A172 (cell line): Measurements from ENCODE around the gene NQO2. TPM values are rescaled to one million over a fixed set of nuclear protein-coding genes. Genes with fewer than 3 reads are reported as not detected.
"Not testable (repeated sequence)": the region's sequence is repeated elsewhere in the genome, so short reads cannot be mapped to it uniquely, and the experiment has no call there.

Experiments used
- DNase-seq: peaks from one replicate; pipeline ENCODE4 v3.0.0-alpha.2; 2015; ENCODE audit warnings: low spot score
- total RNA-seq: library from RNA; depleted of rRNA; stranded (reverse); fragments of >200 nt; shearing (Covaris generic); gene quantifications from 2 replicates; pipeline ENCODE4 v1.2.3, GENCODE V29; 2014

NQO2 gene
- total RNA-seq, 1 experiment from 2014 or later: 74.5 TPM

DNA sequence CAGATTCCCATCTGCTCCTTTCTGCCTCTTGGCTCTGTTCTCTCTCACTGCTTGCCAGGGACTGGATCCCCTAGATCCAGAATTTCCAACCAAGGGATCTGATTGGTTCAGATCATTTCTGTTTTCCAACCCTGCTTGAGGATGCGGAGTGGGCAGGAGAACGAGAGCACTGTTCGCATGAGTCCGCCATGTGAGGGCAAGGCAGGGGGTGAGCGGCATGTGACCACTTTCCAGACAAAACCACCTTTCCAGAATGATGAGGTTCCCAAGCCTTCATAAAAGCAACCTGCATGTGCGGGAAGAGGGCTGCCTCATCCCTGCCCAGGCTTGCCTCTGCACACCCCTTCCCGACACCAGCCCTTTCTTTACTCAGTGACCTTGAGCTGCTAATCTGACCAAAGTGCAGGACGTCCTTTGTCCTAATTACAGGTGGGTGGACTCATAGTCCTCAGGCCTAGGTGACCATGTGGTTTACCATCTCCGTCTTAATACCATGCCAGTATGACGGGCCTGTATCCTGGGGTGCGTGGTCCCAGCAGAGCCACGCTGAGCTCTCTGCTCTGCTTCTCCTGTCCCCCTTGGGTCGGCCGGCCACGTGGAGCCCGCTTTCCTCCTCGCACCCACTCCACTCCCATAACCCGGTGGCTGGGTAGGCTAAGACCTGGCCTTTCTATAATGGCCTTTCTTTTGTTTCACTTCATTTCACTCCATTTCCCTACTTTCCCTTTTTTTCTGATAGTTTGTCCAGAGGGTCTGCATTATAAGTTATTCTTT is 14.4 kb downstream of the NQO2 start:
- no peak for DNase-seq

DNA sequence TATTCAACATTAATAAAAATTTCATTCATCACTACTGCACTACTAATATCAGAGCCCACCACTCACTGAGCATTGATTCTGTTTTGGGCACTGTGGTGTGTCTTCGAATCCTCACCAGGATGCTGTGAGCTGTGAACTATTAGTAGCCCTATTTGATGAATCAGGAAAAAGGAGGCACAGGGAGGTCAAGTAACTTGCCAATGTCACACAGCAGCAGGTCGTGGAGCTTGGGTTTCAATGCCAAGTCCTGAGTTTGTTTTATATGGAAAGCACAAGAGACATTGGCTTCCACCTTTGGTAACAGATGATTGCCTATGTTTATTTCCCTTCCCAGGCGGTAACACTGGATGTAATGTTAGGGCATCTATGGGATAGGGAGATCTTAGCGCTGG is 15.0 kb downstream of the NQO2 start:
- DNase-seq: no peak

- no peak for DNase-seq
These were observed 15.4 kb downstream of the NQO2 start for GRCh38 chr6:3015144-3015543.

- DNase-seq: no peak
These were observed 17.0 kb downstream of the NQO2 start for GRCh38 chr6:3016473-3017280.

- no peak for DNase-seq
These were observed 17.6 kb downstream of the NQO2 start for GRCh38 chr6:3017304-3017703.

GRCh38 chr6:3019065-3019464 is 19.4 kb downstream of the NQO2 start:
- DNase-seq: no peak

- no peak for DNase-seq
These were observed 20.1 kb downstream of the NQO2 start for GRCh38 chr6:3019749-3020320.

GRCh38 chr6:3020976-3021598 is 21.4 kb downstream of the NQO2 start:
- DNase-seq: not testable (repeated sequence)

DNA sequence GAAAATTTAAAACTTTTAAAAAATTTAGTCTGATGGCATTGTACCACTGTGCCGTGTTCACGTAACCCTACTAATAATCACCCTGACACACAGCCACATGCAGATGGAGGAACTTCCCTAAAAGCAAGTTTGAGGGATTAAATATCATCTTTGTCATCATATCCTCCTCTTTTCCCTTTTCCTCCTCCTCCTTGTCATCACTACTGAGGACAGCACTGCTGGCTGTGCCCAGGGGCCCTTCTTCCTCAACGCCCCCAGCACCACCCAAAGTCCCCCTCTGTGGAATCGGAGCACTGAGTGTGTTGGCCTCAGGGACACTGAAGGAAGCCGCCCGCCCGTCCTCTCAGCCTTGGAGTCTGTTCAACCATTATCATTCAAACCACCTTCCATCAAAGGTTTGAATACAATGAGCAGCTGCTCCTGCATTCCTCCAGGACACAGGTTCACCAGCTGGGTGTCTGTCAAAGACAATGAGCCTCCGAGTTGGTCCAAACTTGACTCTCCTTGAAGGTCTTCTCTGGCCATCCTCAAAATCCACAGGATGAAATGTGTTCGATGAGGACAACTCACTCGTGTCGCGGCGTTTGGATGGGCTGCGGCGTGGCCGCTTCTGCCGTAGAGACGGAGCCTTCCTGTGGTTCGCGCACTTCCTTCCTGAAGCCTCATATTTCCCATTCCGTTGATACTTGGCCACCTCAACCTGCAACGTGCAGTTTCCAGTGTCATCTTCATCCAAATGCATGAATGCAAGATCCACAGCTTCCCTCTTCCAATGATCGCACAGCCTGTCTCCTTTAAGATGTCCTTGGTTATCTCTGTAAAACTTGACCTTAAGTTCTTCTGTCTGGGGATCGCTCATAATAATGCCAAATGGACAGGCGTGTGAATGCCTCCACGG is 23.3 kb downstream of the NQO2 start:
- peak; percentile 40 for DNase-seq

GRCh38 chr6:3023663-3024483 is 24.2 kb downstream of the NQO2 start:
- peak; percentile 95 for DNase-seq

- DNase-seq: peak; percentile 55
These were observed 27.3 kb downstream of the NQO2 start for GRCh38 chr6:3026791-3027626.

DNA sequence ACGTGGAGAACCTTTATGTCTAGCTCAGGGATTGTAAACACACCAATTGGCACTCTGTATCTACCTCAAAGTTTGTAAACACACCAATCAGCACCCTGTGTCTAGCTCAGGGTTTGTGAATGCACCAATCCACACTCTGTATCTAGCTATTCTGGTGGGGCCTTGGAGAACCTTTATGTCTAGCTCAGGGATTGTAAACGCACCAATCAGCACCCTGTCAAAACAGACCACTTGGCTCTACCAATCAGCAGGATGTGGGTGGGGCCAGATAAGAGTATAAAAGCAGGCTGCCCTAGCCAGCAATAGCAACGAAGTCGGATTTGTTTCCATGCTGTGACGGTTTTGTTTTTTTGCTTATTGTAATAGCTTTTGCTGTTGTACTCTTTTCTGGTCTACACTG is 28.5 kb downstream of the NQO2 start:
- DNase-seq: not testable (repeated sequence)

DNA sequence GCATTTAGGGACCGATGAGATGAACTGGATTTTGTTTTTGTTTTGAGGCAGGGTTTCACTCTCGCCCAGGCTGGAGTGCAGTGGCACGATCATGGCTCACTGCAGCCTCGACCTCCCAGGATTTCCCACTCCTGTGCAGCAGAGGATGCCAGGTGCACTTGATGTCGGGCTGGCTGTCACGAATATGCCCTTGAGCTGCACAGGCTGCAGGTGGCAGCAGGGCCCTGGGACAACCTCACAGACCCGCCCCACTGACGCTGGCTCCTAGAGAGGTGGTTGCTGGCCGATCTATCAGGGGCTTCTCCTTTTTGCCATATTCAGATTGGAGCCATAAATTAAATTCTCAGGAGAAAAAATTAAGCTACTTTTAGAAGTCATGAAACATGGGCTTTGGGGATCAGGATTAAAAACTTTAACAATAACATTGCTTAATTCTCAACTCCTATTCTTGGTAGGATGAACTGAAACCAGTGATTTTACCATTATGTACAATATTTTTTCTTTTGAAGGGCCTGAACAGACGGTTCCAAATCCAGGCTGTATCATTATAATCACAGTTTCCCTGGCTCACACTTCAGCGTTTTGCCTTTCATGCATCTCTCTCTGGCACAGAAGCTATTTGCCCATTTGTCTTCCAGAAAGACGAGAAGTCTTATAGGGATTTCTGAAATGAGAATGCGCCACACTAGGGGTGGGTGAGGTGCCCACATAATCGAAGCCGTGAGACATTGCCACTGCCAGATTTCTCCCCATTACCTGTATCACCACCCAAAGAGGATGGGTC is 32.4 kb downstream of the NQO2 start:
- DNase-seq: no peak

DNA sequence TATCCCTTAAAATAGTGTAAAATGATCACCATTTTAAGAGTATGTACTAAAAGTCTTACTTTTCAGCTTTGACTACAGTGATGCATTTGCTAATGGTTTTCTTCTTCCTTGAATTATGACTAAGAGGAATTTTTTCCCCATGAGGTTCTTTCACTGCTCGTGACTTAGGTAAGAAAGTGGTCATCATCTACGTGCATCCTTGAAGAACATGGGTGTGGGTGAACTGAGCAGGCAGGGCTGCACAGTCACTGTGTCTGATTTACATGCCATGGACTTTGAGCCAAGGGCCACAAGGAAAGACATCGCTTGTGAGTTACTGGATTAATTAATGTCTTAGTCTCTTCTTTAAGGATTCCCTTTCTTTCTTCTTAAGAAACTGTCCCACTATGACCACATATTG is 33.3 kb downstream of the NQO2 start:
- no peak for DNase-seq

DNA sequence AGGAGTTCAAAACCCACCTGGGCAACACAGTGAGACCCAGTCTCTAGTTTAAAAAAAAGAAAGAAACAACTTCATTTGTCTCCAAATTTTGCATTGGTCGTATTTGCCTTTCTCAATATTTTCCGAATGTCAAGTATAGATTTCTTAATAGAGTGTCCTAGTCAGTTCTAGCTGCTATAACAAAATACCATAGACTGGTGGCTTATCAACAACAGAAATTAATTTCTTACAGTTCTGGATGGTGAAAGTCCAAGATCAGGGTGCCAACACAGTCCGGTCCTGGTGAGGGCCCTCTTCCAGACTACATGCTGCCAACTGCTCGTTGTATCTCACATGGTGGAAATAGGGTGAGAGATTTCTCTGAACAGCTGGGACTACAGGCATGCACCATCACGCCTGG is 34.0 kb downstream of the NQO2 start:
- DNase-seq: no peak

- no peak for DNase-seq
These were observed 35.7 kb downstream of the NQO2 start for GRCh38 chr6:3035397-3035796.

DNA sequence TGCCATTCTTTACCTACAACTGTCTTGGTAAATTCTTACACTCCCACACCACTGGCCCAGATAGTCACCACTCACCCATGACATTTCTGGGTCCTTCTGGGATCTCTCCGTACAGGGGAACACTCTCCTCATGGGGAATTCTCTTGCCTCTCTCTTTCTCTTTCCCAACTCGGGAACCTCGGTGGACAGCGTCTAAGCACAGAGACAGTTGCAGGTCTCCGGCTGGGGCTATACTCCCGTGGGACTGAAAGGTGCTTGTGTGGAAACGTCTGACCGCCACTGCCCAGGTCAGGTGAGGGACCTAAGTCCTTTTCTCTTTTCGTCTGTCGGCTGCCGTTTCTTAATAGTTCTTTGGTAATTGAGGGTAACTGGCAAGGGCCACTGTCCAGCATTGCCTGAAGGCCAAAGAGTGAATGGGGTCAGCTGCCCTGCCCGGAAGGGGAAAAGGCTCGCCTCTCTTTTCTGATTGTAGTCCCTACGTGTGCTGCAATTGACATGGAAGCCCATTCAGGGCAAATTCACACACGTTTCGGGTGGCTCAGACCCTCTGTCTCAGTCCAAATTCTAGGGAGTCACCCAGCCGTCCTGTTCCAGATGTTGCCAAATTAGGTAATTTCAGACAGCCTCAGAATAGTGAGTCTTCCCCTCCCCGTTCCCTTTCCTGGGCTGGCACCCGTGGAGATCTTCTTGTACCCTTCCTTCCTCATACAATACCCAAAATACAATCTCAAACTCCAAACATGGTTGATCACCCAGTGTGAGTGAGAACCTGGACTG is 37.4 kb downstream of the NQO2 start:
- no peak for DNase-seq
